HepG2 (cell line): ENCODE results near the gene DUSP2. TPM values are rescaled to one million over a fixed set of nuclear protein-coding genes. Genes with fewer than 3 reads are reported as not detected.

Experiments used
- ATAC-seq: fragments of 200-7000 bp; cut with Tn5 transposase; 3 replicates; pipeline ENCODE4 v1.9.1; 2020; ENCODE audit warnings: mild to moderate bottlenecking, moderate library complexity
- BruUV-seq: library from RNA; stranded (reverse); fragments of 400-500 nt; replicated peaks from 2 replicates; lab custom pipeline; 2021; lab: Mats Ljungman, UMichigan
- CTCF ChIA-PET: fragments of 300-600 bp; formaldehyde crosslinking; extraction: SDS; loops from one replicate; lab custom pipeline; 2021; ENCODE audit warnings: low total read pairs, inconsistent platforms, low intra/inter-chr PET ratio; lab: Yijun Ruan, JAX
- POLR2A ChIA-PET: fragments of 350-600 bp; sonication (Branson Sonifier 250); formaldehyde crosslinking; loops from one replicate; lab custom pipeline; 2020; ENCODE audit warnings: antibody characterized with exemption, inconsistent platforms; lab: Yijun Ruan, JAX
- DNase-seq: peaks from one replicate; pipeline ENCODE4 v3.0.0-alpha.2; 2015; ENCODE audit warnings: low spot score
- FAIRE-seq: peaks from 3 replicates; lab custom pipeline; 2011; peaks lifted over from hg19 to GRCh38; lab: Jason Lieb, UNC
- H2AFZ ChIP-seq: one replicate; pipeline ENCODE4 v1.6.1; 2011; ENCODE audit warnings: low read length, inconsistent platforms
- H3K27ac ChIP-seq: fragments of 300-600 bp; 3 replicates; pipeline ENCODE4 v1.8.0; 2011; ENCODE audit warnings: mixed run types, mild to moderate bottlenecking, mixed read lengths, low read length, inconsistent platforms; ENCODE audit not compliant: insufficient read depth; ENCODE audit errors: extremely low read length
- H3K27me3 ChIP-seq, 2 experiments: fragments of 200-600 bp in 1 of 2; 2 replicates in 1 of 2; 3 replicates in 1 of 2; pipeline versions ENCODE4 v1.6.0 to v1.8.0; 2011; ENCODE audit warnings: low read length in 2 of 2, mild to moderate bottlenecking in 2 of 2, moderate library complexity in 2 of 2, inconsistent platforms in 1 of 2; ENCODE audit not compliant: insufficient read depth in 2 of 2, control insufficient read depth in 1 of 2
- H3K36me3 ChIP-seq, 2 experiments: fragments of 200-600 bp in 1 of 2; replicated peaks in 1 of 2; 2 replicates in 1 of 2; 3 replicates in 1 of 2; pipeline versions ENCODE4 v1.5.1 to v1.8.0; 2011; ENCODE audit warnings: low read length in 2 of 2, inconsistent platforms in 1 of 2; ENCODE audit not compliant: insufficient read depth in 2 of 2, control insufficient read depth in 1 of 2
- H3K4me1 ChIP-seq: 2 replicates; pipeline ENCODE4 v1.5.1; 2012; ENCODE audit warnings: low read length, inconsistent platforms; ENCODE audit not compliant: insufficient read depth
- H3K4me2 ChIP-seq: 2 replicates; pipeline ENCODE4 v1.6.0; 2011; ENCODE audit warnings: low read depth, low read length, inconsistent platforms
- H3K4me3 ChIP-seq, 3 experiments: fragments of 200-600 bp in 1 of 3; sonication (generic), shearing (Covaris generic) in 1 of 3; replicated peaks in 1 of 3; 2 replicates each; pipeline ENCODE4 v1.5.1; 2011 to 2016; ENCODE audit warnings: low read length in 3 of 3, inconsistent platforms in 2 of 3, low read depth in 2 of 3, mild to moderate bottlenecking in 2 of 3, control low read depth in 1 of 3, mixed read lengths in 1 of 3; ENCODE audit not compliant: insufficient read depth in 1 of 3
- H3K79me2 ChIP-seq: one replicate; pipeline ENCODE4 v1.6.1; 2011; ENCODE audit warnings: low read length, inconsistent platforms; ENCODE audit not compliant: insufficient read depth
- H3K9ac ChIP-seq: 2 replicates; pipeline ENCODE4 v1.6.0; 2011; ENCODE audit warnings: mild to moderate bottlenecking, low read depth, low read length, inconsistent platforms; ENCODE audit not compliant: insufficient read depth
- H3K9me3 ChIP-seq: 2 replicates; pipeline ENCODE4 v1.5.1; 2012; ENCODE audit warnings: mild to moderate bottlenecking, low read length
- H4K20me1 ChIP-seq: 2 replicates; pipeline ENCODE4 v1.6.0; 2011; ENCODE audit warnings: inconsistent platforms, mild to moderate bottlenecking, low read length, moderate library complexity; ENCODE audit not compliant: insufficient read depth
- ARNT ChIP-seq: fragments of 450-650 bp; IDR thresholded peaks from 2 replicates; pipeline ENCODE4 v1.6.1; 2017
- BRD4 ChIP-seq: sonication (generic); formaldehyde crosslinking; IDR thresholded peaks from 2 replicates; pipeline ENCODE4 v1.4.0; 2020; ENCODE audit warnings: missing genetic modification reagents
- ERF ChIP-seq: IDR thresholded peaks from 2 replicates; pipeline ENCODE4 v1.6.1; 2018; ENCODE audit warnings: missing biosample characterization, missing genetic modification reagents
- HNRNPH1 ChIP-seq: fragments of 200-400 bp; formaldehyde crosslinking; optimal IDR thresholded peaks from 2 replicates; pipeline ENCODE3; 2017; ENCODE audit warnings: mild to moderate bottlenecking, low read depth, low read length
- MBD4 ChIP-seq: IDR thresholded peaks from 2 replicates; pipeline ENCODE4 v1.6.1; 2012; ENCODE audit warnings: low read length, inconsistent platforms, borderline replicate concordance
- REST ChIP-seq, 2 experiments: IDR thresholded peaks; 2 replicates each; pipeline ENCODE4 v1.6.1; 2011 to 2012; ENCODE audit warnings: low read length in 2 of 2, borderline replicate concordance in 1 of 2, low read depth in 1 of 2, mild to moderate bottlenecking in 1 of 2, moderate library complexity in 1 of 2
- ZBTB46 ChIP-seq: sonication (generic); formaldehyde crosslinking; IDR thresholded peaks from 2 replicates; pipeline ENCODE4 v1.4.0; 2020; ENCODE audit warnings: mild to moderate bottlenecking, missing genetic modification reagents, borderline replicate concordance
- ZFP82 ChIP-seq: sonication (generic); formaldehyde crosslinking; IDR thresholded peaks from 2 replicates; pipeline ENCODE4 v1.5.1; 2020; ENCODE audit warnings: mild to moderate bottlenecking, missing genetic modification reagents, borderline replicate concordance
- ZNF142 ChIP-seq: sonication (generic); formaldehyde crosslinking; IDR thresholded peaks from 2 replicates; pipeline ENCODE4 v1.4.0; 2020; ENCODE audit warnings: missing genetic modification reagents
- ZNF205 ChIP-seq: IDR thresholded peaks from 2 replicates; pipeline ENCODE4 v1.6.1; 2018; ENCODE audit warnings: missing biosample characterization, missing genetic modification reagents
- ZNF383 ChIP-seq: sonication (generic); formaldehyde crosslinking; IDR thresholded peaks from 2 replicates; pipeline ENCODE4 v1.4.0; 2020; ENCODE audit warnings: missing genetic modification reagents, mild to moderate bottlenecking, borderline replicate concordance
- ZNF740 ChIP-seq: sonication (generic); formaldehyde crosslinking; IDR thresholded peaks from 2 replicates; pipeline ENCODE4 v1.4.0; 2020; ENCODE audit warnings: missing genetic modification reagents
- WGBS: methylation state at CpG from one replicate; pipeline ENCODE4 v1.1.6; 2017; ENCODE audit warnings: low lambda C conversion rate; 5-methylcytosine and 5-hydroxymethylcytosine counted together
- in situ Hi-C: cut with HindIII; loops from 2 replicates; pipeline ENCODE4 v1.10.0; 2017; ENCODE audit warnings: low pct_unique_long_range_greater_than_20kb; ENCODE audit not compliant: extremely low pct_ligation_motif_present
- intact Hi-C: fragments of 100-400 bp; cut with micrococcal nuclease; formaldehyde crosslinking; loops from one replicate; pipeline ENCODE4 v1.10.0; 2022; ENCODE audit not compliant: unreplicated experiment
- polyA plus RNA-seq, 8 experiments: library from polyadenylated mRNA; depleted of rRNA in 3 of 8; stranded (reverse) in 7 of 8; unstranded in 1 of 8; fragments of >200 nt; fragmentation: Illumina TruSeq in 4 of 8; extraction: Trizol in 4 of 8; gene quantifications; 2 replicates each; pipeline versions ENCODE4 v1.2.1 to v1.2.3, GENCODE V29; 2011 to 2016; ENCODE audit warnings: low read depth in 4 of 8, missing spikeins in 1 of 8, mixed read lengths in 1 of 8; ENCODE audit not compliant: insufficient read depth in 1 of 8
- total RNA-seq, 5 experiments: library from RNA; depleted of rRNA; stranded (reverse); fragments of >200 nt; fragmentation: Illumina TruSeq; extraction: Trizol; gene quantifications; 2 replicates each; pipeline ENCODE4 v1.2.3, GENCODE V29; 2016; ENCODE audit warnings: low read depth in 1 of 5

Gene DUSP2
- total and polyA plus RNA-seq, 2 of the 13 experiments (the other 11 are each of a cell fraction or from before 2014, with no cell fraction given), result not detected

- H3K27me3 ChIP-seq, result peaks cover 23 to 87% of the 10 kb centered on the region in 2 experiments
- FAIRE-seq, result no peak
- no peak overlapping the region for H2AFZ ChIP-seq
- no peaks in the 10 kb centered on the region for H3K36me3 ChIP-seq
- WGBS, result 16% methylated on average over 11 of the region's 11 CpGs
- no TSS peak for BruUV-seq
- H4K20me1 ChIP-seq, result no peaks in the 10 kb centered on the region
- CTCF ChIA-PET, result no interaction called here
- H3K4me2 ChIP-seq, result no peak overlapping the region
- in situ Hi-C loops, result loop anchor here (25.0 kb wide), 2 partner anchors 108 to 283 kb away; no protein-coding TSS in a partner anchor
- intact Hi-C loops, result no loop called here
- H3K9ac ChIP-seq, result no peak overlapping the region
- no peak overlapping the region for H3K4me3 ChIP-seq
- H3K9me3 ChIP-seq, result no peaks in the 10 kb centered on the region
- H3K27ac ChIP-seq, result no peak overlapping the region
- no peaks in the 10 kb centered on the region for H3K79me2 ChIP-seq
- POLR2A ChIA-PET, result no interaction called here
- no peak for ATAC-seq
- no peak for DNase-seq
- peaks cover 15% of the 10 kb centered on the region; the same call in 1 of the 2 replicates for H3K4me1 ChIP-seq
- no peak for TF ChIP-seq ZNF740 (CRISPR knock-in tag)
- no peak for TF ChIP-seq ZNF205 (CRISPR knock-in tag)
- no peak for TF ChIP-seq ZNF142
- TF ChIP-seq ERF, result no peak
- no peak for TF ChIP-seq BRD4
- TF ChIP-seq ZNF383 (CRISPR knock-in tag), result no peak
- no peak for TF ChIP-seq HNRNPH1
- no peak for TF ChIP-seq ZBTB46 (CRISPR knock-in tag)
- no peak for TF ChIP-seq REST (IDR thresholded peaks at IDR 0.05; ENCODE audit: borderline replicate concordance in 1 of 2, low read depth in 1 of 2, low read length in 2 of 2)
- no peak for TF ChIP-seq ARNT
- TF ChIP-seq ZFP82 (CRISPR knock-in tag), result no peak
- no peak for TF ChIP-seq MBD4
Observed at GRCh38 chr2:96120091-96120720, 25.0 kb downstream of the DUSP2 start.
